Mesenchymal stem cell (in vitro differentiated cells and primary cell): ENCODE data around the gene CD207.

Experiments used
- DNase-seq: peaks from one replicate; pipeline ENCODE4 v3.0.0-alpha.2; 2013
- H2AFZ ChIP-seq: one replicate; pipeline ENCODE4 v1.6.1; 2013; ENCODE audit warnings: low read depth, mild to moderate bottlenecking, control low read depth, inconsistent platforms, low read length, moderate library complexity
- H2AK5ac ChIP-seq: 2 replicates; pipeline ENCODE4 v1.6.1; 2013; ENCODE audit warnings: low read length, moderate library complexity, mild to moderate bottlenecking, inconsistent platforms; ENCODE audit not compliant: severe bottlenecking
- H2BK120ac ChIP-seq: one replicate; pipeline ENCODE4 v1.6.1; 2013; ENCODE audit warnings: low read depth, mild to moderate bottlenecking, inconsistent platforms, low read length, moderate library complexity
- H2BK12ac ChIP-seq, 2 experiments: one replicate each; pipeline ENCODE4 v1.6.1; 2013; ENCODE audit warnings: inconsistent platforms in 2 of 2, low read length in 2 of 2, mild to moderate bottlenecking in 2 of 2, moderate library complexity in 2 of 2, control low read depth in 1 of 2
- H2BK15ac ChIP-seq: one replicate; pipeline ENCODE4 v1.6.1; 2013; ENCODE audit warnings: mild to moderate bottlenecking, low read depth, inconsistent platforms; ENCODE audit not compliant: poor library complexity, severe bottlenecking
- H2BK5ac ChIP-seq: 2 replicates; pipeline ENCODE4 v1.6.1; 2013; ENCODE audit warnings: low read depth, mild to moderate bottlenecking, low read length, control low read depth, inconsistent platforms; ENCODE audit not compliant: poor library complexity, severe bottlenecking
- H3K14ac ChIP-seq, 2 experiments: one replicate each; pipeline ENCODE4 v1.6.1; 2013; ENCODE audit warnings: inconsistent platforms in 2 of 2, low read length in 2 of 2, control low read depth in 1 of 2, mild to moderate bottlenecking in 1 of 2, moderate library complexity in 1 of 2
- H3K18ac ChIP-seq, 2 experiments: one replicate each; pipeline ENCODE4 v1.6.1; 2013; ENCODE audit warnings: inconsistent platforms in 2 of 2, low read length in 2 of 2, control low read depth in 1 of 2, low read depth in 1 of 2, mild to moderate bottlenecking in 1 of 2
- H3K23ac ChIP-seq, 2 experiments: one replicate each; pipeline ENCODE4 v1.6.1; 2013; ENCODE audit warnings: inconsistent platforms in 2 of 2, low read length in 2 of 2, mild to moderate bottlenecking in 2 of 2, moderate library complexity in 2 of 2, control low read depth in 1 of 2
- H3K27ac ChIP-seq: 2 replicates; pipeline ENCODE4 v1.5.1; 2013; ENCODE audit warnings: mild to moderate bottlenecking, moderate library complexity, low read length, control low read depth, inconsistent platforms; ENCODE audit not compliant: poor library complexity, severe bottlenecking
- H3K27me3 ChIP-seq, 2 experiments: 2 replicates each; pipeline versions ENCODE4 v1.6.1 to v1.7.0; 2013; ENCODE audit warnings: low read length in 2 of 2, mild to moderate bottlenecking in 2 of 2, moderate library complexity in 2 of 2, control low read depth in 1 of 2, inconsistent platforms in 1 of 2; ENCODE audit not compliant: control insufficient read depth in 1 of 2, insufficient read depth in 1 of 2
- H3K36me3 ChIP-seq, 2 experiments: 2 replicates each; pipeline versions ENCODE4 v1.6.1 to v1.7.0; 2013; ENCODE audit warnings: low read length in 2 of 2, control low read depth in 1 of 2, inconsistent platforms in 1 of 2, low read depth in 1 of 2, mild to moderate bottlenecking in 1 of 2; ENCODE audit not compliant: insufficient read depth in 2 of 2, control insufficient read depth in 1 of 2
- H3K4ac ChIP-seq, 2 experiments: one replicate each; pipeline ENCODE4 v1.6.1; 2013; ENCODE audit warnings: inconsistent platforms in 2 of 2, low read length in 2 of 2, mild to moderate bottlenecking in 2 of 2, moderate library complexity in 2 of 2, control low read depth in 1 of 2, low read depth in 1 of 2
- H3K4me1 ChIP-seq: 2 replicates; pipeline ENCODE4 v1.6.1; 2013; ENCODE audit warnings: low read depth, low read length, control low read depth; ENCODE audit not compliant: control insufficient read depth, insufficient read depth
- H3K4me2 ChIP-seq: 2 replicates; pipeline ENCODE4 v1.6.1; 2013; ENCODE audit warnings: low read length, mild to moderate bottlenecking, inconsistent platforms; ENCODE audit not compliant: poor library complexity, severe bottlenecking
- H3K4me3 ChIP-seq, 2 experiments: 2 replicates each; pipeline versions ENCODE4 v1.5.1 to v1.7.0; 2013; ENCODE audit warnings: low read length in 2 of 2, mild to moderate bottlenecking in 2 of 2, control low read depth in 1 of 2, low read depth in 1 of 2; ENCODE audit not compliant: insufficient read depth in 1 of 2
- H3K79me1 ChIP-seq: replicated peaks from 2 replicates; pipeline ENCODE4 v1.6.1; 2013; ENCODE audit warnings: mild to moderate bottlenecking, control low read depth, low read length, inconsistent platforms; ENCODE audit not compliant: poor library complexity, severe bottlenecking
- H3K9ac ChIP-seq: 2 replicates; pipeline ENCODE4 v1.7.0; 2013; ENCODE audit warnings: mild to moderate bottlenecking, low read length, moderate library complexity
- H3K9me3 ChIP-seq: 2 replicates; pipeline ENCODE4 v1.7.0; 2013; ENCODE audit warnings: mild to moderate bottlenecking, low read length; ENCODE audit not compliant: control insufficient read depth
- H4K8ac ChIP-seq: one replicate; pipeline ENCODE4 v1.6.1; 2013; ENCODE audit warnings: inconsistent platforms, mild to moderate bottlenecking, low read length, moderate library complexity
- H4K91ac ChIP-seq: one replicate; pipeline ENCODE4 v1.6.1; 2013; ENCODE audit warnings: mild to moderate bottlenecking, low read length, inconsistent platforms
- WGBS: methylation state at CpG from one replicate; pipeline ENCODE4 v1.1.7; 2013; ENCODE audit warnings: mixed read lengths; 5-methylcytosine and 5-hydroxymethylcytosine counted together

Gene CD207

DNA sequence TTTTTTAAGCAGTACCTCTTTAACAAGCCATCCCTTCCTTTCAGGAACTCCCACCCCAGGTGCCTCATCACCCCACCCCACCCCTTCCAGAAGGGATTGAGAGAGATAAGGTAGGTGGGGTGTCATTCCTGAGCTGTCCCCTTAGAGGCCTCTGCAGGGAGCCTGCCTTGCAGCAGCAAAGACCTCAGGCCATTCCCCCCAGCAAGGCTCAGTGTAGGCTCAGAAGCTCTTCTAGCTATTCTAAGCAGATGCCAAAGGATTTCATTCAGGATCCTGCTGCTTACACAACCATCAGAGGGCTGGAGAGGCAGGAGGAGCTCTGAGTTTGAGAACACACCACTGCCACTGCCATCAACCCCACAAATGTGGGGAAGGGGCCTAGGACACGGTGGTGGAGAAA, 39.4 kb downstream of the CD207 start:
- Histone ChIP-seq H3K4ac (no peak overlapping the region), H3K23ac (no peak overlapping the region), H3K27ac (no peak overlapping the region), H4K91ac (no peak overlapping the region), H2AK5ac (no peak overlapping the region), H3K36me3 (no peaks in the 10 kb centered on the region), H2BK120ac (no peak overlapping the region), H3K9ac (no peak overlapping the region), H2BK15ac (no peak overlapping the region), H3K79me1 (no peaks in the 10 kb centered on the region), H4K8ac (no peak overlapping the region), H3K27me3 (peaks cover 41 to 69% of the 10 kb centered on the region in 2 experiments), H2BK12ac (no peak overlapping the region), H3K4me3 (no peak overlapping the region), H3K18ac (no peak overlapping the region), H2AFZ (no peak overlapping the region), H3K14ac (no peak overlapping the region), H3K9me3 (peaks cover 17% of the 10 kb centered on the region), H3K4me2 (no peak overlapping the region), H2BK5ac (no peak overlapping the region), H3K4me1 (no peaks in the 10 kb centered on the region)
- no peak for DNase-seq
- WGBS = 47% methylated on average over 1 of the region's 1 CpG

DNA sequence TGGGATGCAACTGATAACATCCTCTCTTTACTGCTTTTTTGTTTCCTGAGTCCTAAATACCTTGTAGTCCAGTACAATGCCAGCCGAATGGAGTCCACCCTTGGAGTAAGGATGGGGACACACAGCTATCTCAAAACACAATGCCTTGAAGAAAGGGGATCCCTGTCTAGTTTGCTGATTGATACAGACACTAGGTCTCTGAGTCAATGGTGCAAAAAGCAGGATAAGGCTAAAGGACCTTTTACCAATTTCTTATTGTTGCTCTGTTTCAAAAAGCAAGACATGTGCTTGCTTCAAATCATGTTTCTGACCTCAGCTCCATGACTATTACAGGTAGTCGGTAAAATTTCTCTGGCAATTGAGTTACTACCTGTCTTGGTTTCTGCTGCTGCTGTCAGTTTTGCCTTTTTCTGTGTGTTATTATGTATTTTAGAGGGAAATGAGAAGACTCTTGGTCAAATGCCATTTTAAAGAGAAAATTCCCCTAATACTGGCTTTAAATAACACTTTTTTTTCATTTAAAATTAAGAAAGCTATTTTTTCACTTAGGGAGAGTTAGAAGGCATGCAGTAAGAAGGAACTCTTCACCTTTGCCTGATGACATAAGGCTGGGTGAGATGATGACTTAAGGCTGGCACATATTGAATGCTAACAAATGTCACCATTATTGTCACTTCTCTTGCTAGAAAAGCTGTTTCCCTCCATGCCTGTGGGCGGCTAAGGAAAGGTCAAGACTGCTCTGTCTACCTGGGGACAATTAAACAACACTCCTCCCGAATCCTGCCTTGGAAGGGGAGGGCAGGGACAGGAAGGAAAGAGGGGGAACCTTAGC, 40.2 kb downstream of the CD207 start:
- Histone ChIP-seq H3K27ac (no peak overlapping the region), H3K14ac (no peak overlapping the region), H2BK12ac (no peak overlapping the region), H2AFZ (no peak overlapping the region), H3K36me3 (no peaks in the 10 kb centered on the region), H2AK5ac (no peak overlapping the region), H3K4me1 (peaks cover 2% of the 10 kb centered on the region), H3K18ac (no peak overlapping the region), H3K79me1 (no peaks in the 10 kb centered on the region), H4K91ac (no peak overlapping the region), H3K4ac (no peak overlapping the region), H2BK15ac (no peak overlapping the region), H3K23ac (no peak overlapping the region), H3K4me3 (no peak overlapping the region), H2BK120ac (no peak overlapping the region), H3K27me3 (peaks cover 40 to 68% of the 10 kb centered on the region in 2 experiments), H3K9ac (no peak overlapping the region), H2BK5ac (no peak overlapping the region), H4K8ac (no peak overlapping the region), H3K9me3 (peaks cover 8% of the 10 kb centered on the region), H3K4me2 (no peak overlapping the region)
- DNase-seq = no peak
- WGBS = 58% methylated on average over 4 of the region's 4 CpGs

DNA sequence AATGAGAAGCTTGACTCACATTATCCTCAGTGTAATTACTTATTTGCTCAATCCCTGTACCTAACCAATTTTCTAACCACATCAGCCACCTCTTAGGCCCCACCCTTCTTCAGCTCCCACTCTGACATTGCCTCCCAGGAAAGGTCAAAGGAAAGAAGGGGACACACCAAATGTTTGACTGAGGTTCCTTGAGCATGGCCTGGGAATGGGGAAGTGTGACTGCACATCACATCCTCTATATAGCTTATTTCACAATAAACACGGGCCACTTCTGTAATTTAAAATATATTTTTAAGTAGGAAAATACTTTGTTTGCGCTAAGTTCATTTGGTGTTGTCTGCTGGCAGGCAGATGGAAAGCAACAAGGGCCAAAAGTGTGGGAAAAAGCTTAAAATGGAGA, 42.2 kb downstream of the CD207 start:
- no CpG with 5 or more reads among the region's 2 CpGs for WGBS
- H3K23ac ChIP-seq = no peak overlapping the region
- H2BK120ac ChIP-seq = no peak overlapping the region
- no peak overlapping the region for H3K4ac ChIP-seq
- no peak overlapping the region for H3K14ac ChIP-seq
- H2BK5ac ChIP-seq = no peak overlapping the region
- H3K79me1 ChIP-seq = no peaks in the 10 kb centered on the region
- no peak overlapping the region for H3K4me3 ChIP-seq
- H3K9ac ChIP-seq = no peak overlapping the region
- H2BK12ac ChIP-seq = no peak overlapping the region
- H4K91ac ChIP-seq = no peak overlapping the region
- no peaks in the 10 kb centered on the region for H3K9me3 ChIP-seq
- H3K4me2 ChIP-seq = no peak overlapping the region
- no peak for DNase-seq
- H4K8ac ChIP-seq = no peak overlapping the region
- H2BK15ac ChIP-seq = no peak overlapping the region
- H3K27me3 ChIP-seq = peaks cover 56 to 87% of the 10 kb centered on the region in 2 experiments
- no peak overlapping the region for H3K27ac ChIP-seq
- H2AFZ ChIP-seq = no peak overlapping the region
- peaks cover 6% of the 10 kb centered on the region for H3K4me1 ChIP-seq
- no peaks in the 10 kb centered on the region for H3K36me3 ChIP-seq
- no peak overlapping the region for H2AK5ac ChIP-seq
- H3K18ac ChIP-seq = no peak overlapping the region

DNA sequence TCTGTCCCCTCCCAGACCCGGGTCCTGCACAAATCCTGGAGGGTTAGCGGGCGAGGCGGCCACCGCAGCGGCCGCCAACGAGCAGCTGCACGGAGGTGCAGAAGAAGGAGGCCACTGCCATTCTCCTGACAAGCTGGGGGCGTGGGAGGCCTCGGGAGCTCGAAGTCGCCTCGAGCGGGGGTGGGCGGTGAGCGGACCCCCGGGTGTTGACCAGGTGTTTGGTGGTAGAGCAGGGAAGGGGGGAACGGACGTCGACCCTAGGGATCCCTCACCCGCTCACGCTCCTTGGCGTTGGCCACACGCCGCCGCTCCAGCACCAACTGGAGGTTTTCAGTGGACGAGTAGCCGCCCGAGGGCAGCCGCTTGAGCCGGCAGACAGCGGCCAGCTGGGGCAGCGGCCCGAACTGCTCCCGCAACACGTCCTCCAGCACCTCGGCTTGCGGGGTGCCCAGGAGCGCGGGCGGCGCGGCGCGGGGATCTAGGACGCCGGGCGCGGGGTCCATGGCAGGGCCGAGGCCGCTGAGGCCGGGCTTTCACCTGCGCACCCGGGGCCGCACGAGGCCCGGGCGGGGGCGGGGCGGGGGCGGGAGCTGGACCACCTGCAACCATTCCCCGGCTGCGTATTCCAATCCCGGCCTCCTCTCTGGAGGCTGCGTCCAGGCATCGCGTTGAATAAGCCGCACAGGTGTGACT, 45.3 kb downstream of the CD207 start, which contains the start of gene FIGLA:
FIGLA (minus strand) TSS at position 508 of the 693 bp plus-strand sequence; CDS start at position 503, 5 bp downstream.
- peak within 1 kb of the TSS in 1 of 2 experiments; percentile 63 for H3K4me3 ChIP-seq
- no peak within 1 kb of the TSS for H3K9ac ChIP-seq
- no peak within 1 kb of the TSS for H2BK12ac ChIP-seq
- no peak within 1 kb of the TSS for H3K23ac ChIP-seq
- H4K8ac ChIP-seq = no peak within 1 kb of the TSS
- peaks cover 6% of the 10 kb centered on the region for H3K4me1 ChIP-seq
- no peak within 1 kb of the TSS for H2BK5ac ChIP-seq
- no peak within 1 kb of the TSS for H3K27ac ChIP-seq
- H3K9me3 ChIP-seq = no peaks in the 10 kb centered on the region
- H3K14ac ChIP-seq = no peak within 1 kb of the TSS
- no peaks in the 10 kb centered on the region for H3K36me3 ChIP-seq
- H3K18ac ChIP-seq = no peak within 1 kb of the TSS
- H2BK120ac ChIP-seq = no peak within 1 kb of the TSS
- DNase-seq = no peak
- H2BK15ac ChIP-seq = no peak within 1 kb of the TSS
- H3K79me1 ChIP-seq = no peaks in the 10 kb centered on the region
- H4K91ac ChIP-seq = no peak within 1 kb of the TSS
- H3K27me3 ChIP-seq = peaks cover 64 to 87% of the 10 kb centered on the region in 2 experiments
- peak within 1 kb of the TSS; percentile 8 for H3K4me2 ChIP-seq
- no peak within 1 kb of the TSS for H2AK5ac ChIP-seq
- 3% methylated on average over 64 of the region's 69 CpGs for WGBS
- H2AFZ ChIP-seq = no peak within 1 kb of the TSS
- H3K4ac ChIP-seq = no peak within 1 kb of the TSS
